ENCODE measurements around the gene HIPK4.
"Not testable (repeated sequence)": the region's sequence is repeated elsewhere in the genome, so short reads cannot be mapped to it uniquely, and the experiment has no call there.

Gene HIPK4

GRCh38 chr19:40417643-40417981 lies 27.6 kb upstream of the HIPK4 start:
- no peak for DNase-seq (ENCODE audit: low read depth, low spot score)

DNA sequence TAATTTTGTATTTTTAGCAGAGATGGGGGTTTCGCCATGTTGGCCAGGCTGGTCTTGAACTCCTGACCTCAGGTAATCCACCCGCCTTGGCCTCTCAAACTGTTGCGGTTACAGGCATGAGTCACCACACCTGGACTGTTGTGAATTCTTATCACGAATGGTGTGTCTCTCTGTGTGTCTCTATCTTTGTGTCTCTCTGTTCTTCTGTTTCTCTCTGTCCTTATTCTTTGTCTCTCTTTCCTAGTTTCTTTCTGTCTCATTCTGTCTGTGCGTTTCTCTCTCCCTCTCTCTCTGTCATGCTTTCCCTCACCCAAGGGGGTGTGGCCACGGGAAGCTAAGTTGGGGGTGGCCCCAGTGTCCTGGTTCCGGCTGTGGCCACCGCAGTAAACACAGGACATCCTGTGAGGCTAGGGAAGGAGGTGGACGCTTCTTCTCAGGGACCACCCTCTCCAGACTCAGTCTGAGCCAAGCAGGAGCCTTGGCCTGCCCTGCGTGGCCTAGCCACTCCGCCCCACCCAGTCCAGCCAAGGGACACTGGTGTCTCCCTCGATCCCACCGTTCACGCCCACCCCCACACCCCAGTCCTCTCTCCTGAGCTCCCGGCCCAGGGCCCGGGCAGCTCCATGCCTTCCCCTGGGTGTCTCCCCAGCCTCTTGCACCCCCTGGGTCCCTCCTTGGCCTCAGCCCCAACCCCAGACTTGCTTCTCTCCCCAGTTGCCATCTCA lies 27.1 kb upstream of the HIPK4 start:
- no peak for DNase-seq (ENCODE audit: low read depth, low spot score)

- DNase-seq (ENCODE audit: low read depth, low spot score), result no peak
Measured at GRCh38 chr19:40415768-40416167, 25.8 kb upstream of the HIPK4 start.

DNA sequence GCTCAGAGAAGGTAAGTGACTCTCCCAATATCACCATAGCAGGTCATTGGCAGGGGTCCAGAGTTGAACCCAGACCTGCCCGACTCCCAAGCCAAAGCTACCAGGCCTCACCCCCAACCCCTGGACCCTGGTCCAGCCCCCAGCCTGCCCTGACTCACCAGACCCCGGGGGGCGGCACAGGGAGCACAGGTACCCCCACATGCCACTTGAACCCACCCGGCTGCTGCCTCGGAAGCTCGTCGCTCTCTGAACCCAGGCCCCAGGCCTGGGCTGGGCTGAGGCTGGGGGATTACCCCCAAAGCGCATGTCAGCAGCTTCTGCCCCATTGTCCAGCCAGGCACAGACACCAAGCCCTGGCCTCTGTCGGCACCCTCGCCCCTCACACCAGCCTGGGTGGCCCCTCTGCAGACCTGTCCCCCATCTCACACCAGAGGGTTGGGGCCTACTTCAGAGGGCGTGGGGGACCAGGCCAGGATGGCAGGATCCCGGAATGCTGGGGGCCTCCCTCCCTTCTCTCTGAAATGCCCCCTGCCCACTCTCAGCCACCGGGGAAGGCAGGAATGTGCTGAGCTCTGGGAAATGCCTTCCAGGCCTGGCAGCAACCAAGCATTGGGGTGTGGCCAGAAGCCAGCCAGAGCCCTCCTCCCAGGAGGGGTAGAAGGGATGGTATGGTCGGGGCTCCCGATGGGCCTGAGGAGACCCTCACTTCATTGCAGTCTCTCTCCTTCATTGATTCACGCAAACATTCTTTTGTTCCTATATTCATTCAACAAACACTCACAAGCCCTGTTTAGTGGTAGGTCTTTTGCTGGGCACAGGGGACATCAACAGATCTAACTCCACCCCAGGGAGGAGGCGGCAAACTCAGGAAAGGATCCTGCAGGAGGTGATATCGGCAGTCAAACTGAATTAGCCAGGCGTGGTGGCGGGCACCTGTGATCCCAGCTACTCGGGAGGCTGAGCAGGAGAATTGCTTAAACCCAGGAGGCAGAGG lies 24.9 kb upstream of the HIPK4 start:
- no peak for DNase-seq (ENCODE audit: low read depth, low spot score)

GRCh38 chr19:40413291-40413845 lies 23.4 kb upstream of the HIPK4 start, which contains the start of gene PRX:
Gene PRX (minus strand): TSS chr19:40413378. CDS start chr19:40407932, 5,446 bp downstream.
- DNase-seq (ENCODE audit: low read depth, low spot score), result no peak

DNA sequence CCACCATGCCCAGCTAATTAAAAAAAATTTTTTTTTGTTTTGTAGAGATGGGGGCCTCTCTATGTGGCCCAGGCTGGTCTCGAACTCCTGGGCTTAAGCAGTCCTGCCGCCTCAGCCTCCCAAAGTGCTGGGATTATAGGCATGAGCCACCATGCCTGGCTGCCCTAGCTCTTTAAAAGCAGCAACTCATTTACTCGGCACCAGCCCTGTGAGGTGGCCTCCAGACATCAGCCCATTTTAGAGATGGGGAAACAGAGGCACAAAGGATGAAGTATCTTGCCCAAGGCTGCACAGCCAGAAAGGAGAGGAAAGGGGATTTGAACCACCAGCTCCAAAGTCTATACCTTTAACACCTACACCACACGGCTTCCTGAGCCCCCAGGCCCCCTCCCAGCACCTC lies 22.9 kb upstream of the HIPK4 start:
- no peak for DNase-seq (ENCODE audit: low read depth, low spot score)

DNA sequence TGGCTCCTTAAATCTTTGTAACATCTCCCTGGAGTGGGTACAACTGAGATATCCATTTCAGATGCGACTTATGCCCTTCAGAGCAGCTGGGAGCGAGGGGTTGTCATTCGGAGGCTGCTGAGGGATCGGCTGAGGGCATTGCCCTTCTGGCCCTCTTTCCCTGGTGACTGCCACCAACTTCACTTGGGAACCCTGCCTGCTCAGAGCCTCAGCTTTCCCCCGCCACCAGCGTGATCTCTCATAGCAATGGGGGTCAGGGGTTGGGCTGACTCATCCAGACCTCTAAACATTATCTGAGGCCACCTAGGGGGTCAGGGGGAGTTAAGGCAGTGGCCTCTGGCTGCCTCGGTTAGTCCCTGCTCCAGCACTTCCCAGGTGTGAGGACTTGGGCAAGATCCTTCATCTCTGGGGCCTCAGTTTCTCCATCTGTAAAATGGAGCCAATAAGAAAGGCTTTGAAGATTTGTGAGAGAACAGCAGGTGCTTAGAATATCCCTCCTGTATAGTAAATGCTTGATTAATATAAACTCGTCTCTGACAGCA lies 22.0 kb upstream of the HIPK4 start:
- DNase-seq (ENCODE audit: low read depth, low spot score), result no peak

DNA sequence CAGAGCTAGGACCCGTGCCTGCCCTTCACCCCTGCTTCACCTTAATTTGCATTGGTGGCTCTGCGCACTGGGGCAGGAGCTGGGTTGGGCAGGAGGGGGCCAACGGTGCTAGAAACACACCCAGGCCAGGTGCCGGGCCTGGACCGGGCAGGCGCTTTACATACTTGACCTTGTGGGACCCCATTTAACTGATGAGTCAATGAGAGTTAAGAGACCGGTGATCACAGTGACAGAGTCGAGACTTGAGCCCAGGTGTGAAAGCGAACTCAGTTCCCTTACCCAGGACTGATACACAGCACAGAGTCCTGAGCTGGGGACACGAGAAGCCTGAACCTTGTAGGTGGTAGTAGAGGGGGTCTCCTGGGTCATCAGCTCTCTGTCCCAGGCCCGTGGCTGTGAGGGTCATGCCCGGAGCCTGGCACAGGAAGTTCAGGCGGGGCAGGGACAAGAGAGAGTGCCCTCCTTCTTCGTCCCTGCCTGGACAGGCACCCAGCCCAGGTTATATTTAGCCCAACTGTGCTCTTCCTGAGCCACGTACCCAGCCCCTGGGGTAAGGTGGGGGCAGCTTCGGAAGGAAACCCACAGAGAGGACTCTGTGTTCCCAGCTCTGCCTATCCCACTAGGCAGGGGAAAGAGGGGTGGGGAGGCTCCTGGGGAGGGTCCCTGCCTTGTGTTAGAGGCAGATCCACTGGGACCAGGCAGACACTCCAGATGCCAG lies 21.3 kb upstream of the HIPK4 start:
- DNase-seq (ENCODE audit: low read depth, low spot score), result no peak

- DNase-seq (ENCODE audit: low read depth, low spot score), result no peak
Measured at GRCh38 chr19:40410030-40410389, 20.0 kb upstream of the HIPK4 start.

GRCh38 chr19:40408598-40408925 lies 18.6 kb upstream of the HIPK4 start:
- DNase-seq (ENCODE audit: low read depth, low spot score), result not testable (repeated sequence)

GRCh38 chr19:40407714-40408597 lies 18.0 kb upstream of the HIPK4 start:
- no peak for DNase-seq (ENCODE audit: low read depth, low spot score)

DNA sequence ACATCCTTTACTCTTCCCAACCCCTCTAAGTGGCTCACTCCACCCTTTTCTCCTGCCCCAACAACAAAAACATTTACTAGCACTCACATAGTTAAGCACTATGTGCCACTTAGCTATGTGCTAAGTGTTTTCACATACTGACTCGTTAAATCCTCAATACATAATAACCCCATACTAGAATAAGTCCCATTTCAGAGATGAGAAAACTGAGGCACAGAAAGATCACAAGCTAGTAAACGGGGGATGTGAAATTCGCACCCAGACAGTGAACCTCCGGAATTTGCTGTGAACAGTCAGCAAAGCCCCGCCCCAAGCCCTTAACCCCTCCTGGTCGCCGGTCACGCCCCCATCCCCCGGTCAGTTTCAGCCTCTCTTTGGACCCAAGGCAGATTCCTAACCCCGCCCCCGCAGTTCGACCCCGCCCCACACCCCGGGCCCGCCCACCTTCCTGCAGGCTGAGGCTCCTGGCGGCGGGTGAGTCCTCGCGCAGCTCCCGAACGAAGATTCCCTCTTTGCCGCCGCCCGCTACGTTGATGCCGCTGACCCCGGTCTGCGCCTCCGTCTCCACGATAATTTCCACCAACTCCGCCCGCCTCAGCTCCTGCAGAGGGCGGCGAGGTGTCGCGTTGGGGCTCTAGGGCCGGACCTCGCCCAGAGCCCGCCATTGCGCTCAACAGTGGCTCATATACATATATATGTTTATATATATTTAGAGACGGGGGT lies 13.4 kb upstream of the HIPK4 start:
- peak; percentile 47 for DNase-seq (ENCODE audit: low read depth, low spot score)

- DNase-seq (ENCODE audit: low read depth, low spot score), result no peak
Measured at GRCh38 chr19:40400559-40400958, 10.6 kb upstream of the HIPK4 start.

GRCh38 chr19:40398417-40399131 lies 8.6 kb upstream of the HIPK4 start:
- peak; percentile 16 for DNase-seq (ENCODE audit: low read depth, low spot score)

DNA sequence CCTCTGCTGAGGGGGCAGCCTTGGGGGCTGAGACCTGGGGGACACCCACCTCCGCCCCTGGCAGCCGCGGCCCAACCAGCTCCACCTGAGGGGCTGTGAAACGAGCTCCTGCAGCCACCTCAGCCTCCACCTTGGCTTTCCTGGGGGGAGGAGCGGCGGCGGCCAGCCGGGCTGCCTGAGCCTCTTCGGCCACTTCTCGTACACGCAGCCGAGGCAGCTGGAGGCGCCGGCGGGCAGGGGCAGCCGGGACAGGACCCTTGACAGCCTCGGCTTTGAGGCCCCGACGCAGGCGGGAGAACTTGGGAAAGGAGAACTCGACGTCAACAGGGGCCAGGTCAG lies 7.6 kb upstream of the HIPK4 start:
- no peak for DNase-seq (ENCODE audit: low read depth, low spot score)

- DNase-seq (ENCODE audit: low read depth, low spot score), result no peak
Measured at GRCh38 chr19:40396886-40397567, 7.0 kb upstream of the HIPK4 start.

DNA sequence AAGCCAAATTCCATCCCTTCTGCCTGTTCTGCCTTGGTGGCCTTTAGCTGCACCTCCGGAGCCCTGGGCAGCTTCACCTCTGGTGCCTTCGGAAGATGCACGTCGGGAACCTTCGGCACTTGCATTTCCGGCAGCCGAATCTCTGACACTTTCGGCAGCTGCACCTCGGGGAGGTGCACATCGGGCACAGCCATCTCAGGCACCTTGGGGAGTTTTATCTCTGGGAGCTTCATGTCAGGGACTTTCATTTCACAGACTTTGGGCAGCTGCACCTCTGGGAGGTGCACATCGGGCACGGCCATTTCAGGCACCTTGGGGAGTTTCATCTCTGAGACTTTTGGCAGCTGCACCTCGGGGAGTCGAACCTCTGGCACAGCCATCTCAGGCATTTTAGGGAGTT lies 6.0 kb upstream of the HIPK4 start:
- no peak for DNase-seq (ENCODE audit: low read depth, low spot score)

- DNase-seq (ENCODE audit: low read depth, low spot score), result no peak
Measured at GRCh38 chr19:40394816-40395210, 4.8 kb upstream of the HIPK4 start.
